Activated CD4-positive, alpha-beta T cell treated with anti-CD3 and anti-CD28 coated beads, Interleukin-2, amount 50 U/mL, for 1 hour (primary cell): ENCODE measurements around the gene NPFF.

ENCODE experiments used
- DNase-seq: peaks from one replicate; pipeline ENCODE4 v3.0.0-alpha.2; 2020

Gene NPFF

GRCh38 chr12:53513712-53514410 is 6.6 kb upstream of the NPFF start:
- DNase-seq = no peak

- no peak for DNase-seq
Measured at GRCh38 chr12:53510181-53510812, 3.0 kb upstream of the NPFF start.

- peak; percentile 81 for DNase-seq
Measured at GRCh38 chr12:53508534-53509170, 1.4 kb upstream of the NPFF start.

GRCh38 chr12:53507603-53507885 is 260 bp upstream of the NPFF start:
- DNase-seq = no peak

GRCh38 chr12:53506450-53506785 is 866 bp downstream of the NPFF start:
- no peak for DNase-seq

GRCh38 chr12:53505555-53506449 is 1.5 kb downstream of the NPFF start:
- DNase-seq = no peak

- DNase-seq = no peak
Measured at GRCh38 chr12:53505086-53505485, 2.2 kb downstream of the NPFF start.

GRCh38 chr12:53504004-53504920 is 3.0 kb downstream of the NPFF start:
- DNase-seq = no peak

GRCh38 chr12:53502983-53503728 is 4.1 kb downstream of the NPFF start:
- DNase-seq = no peak

- no peak for DNase-seq
Measured at GRCh38 chr12:53502331-53502730, 5.0 kb downstream of the NPFF start.

GRCh38 chr12:53501615-53502181 is 5.6 kb downstream of the NPFF start:
- DNase-seq = no peak

GRCh38 chr12:53500776-53501614 is 6.3 kb downstream of the NPFF start, which contains the start of gene TARBP2:
Gene TARBP2 (plus strand): TSS chr12:53501283. CDS start chr12:53501409, 126 bp downstream.
- DNase-seq = peak; percentile 93

GRCh38 chr12:53500142-53500775 is 7.0 kb downstream of the NPFF start:
- no peak for DNase-seq

GRCh38 chr12:53499266-53500141 is 7.8 kb downstream of the NPFF start, which contains the start of gene MAP3K12:
Gene MAP3K12 (minus strand): TSS chr12:53499458. CDS start chr12:53487391, 12,067 bp downstream.
- peak; percentile 44 for DNase-seq

GRCh38 chr12:53498235-53498630 is 9.1 kb downstream of the NPFF start:
- no peak for DNase-seq

- no peak for DNase-seq
Measured at GRCh38 chr12:53497461-53497860, 9.8 kb downstream of the NPFF start.

GRCh38 chr12:53496752-53497032 is 10.6 kb downstream of the NPFF start:
- no peak for DNase-seq

- DNase-seq = no peak
Measured at GRCh38 chr12:53495903-53496751, 11.2 kb downstream of the NPFF start.
